ENCODE measurements around the gene PRIM2.
"Not testable (repeated sequence)": the region's sequence is repeated elsewhere in the genome, so short reads cannot be mapped to it uniquely, and the experiment has no call there.

The PRIM2 gene

GRCh38 chr6:57317060-57317943 lies at the start of gene PRIM2:
TSS of gene PRIM2 (plus strand) at chr6:57317630. CDS start at chr6:57318446, 816 bp downstream.
- DNase-seq = peak; percentile 90

- no peak for DNase-seq
Measured at GRCh38 chr6:57268294-57268640, 49.2 kb upstream of the PRIM2 start.

GRCh38 chr6:57274113-57274824 lies 43.2 kb upstream of the PRIM2 start:
- DNase-seq = not testable (repeated sequence)

GRCh38 chr6:57275384-57275783 lies 42.0 kb upstream of the PRIM2 start:
- DNase-seq = no peak

GRCh38 chr6:57276946-57277345 lies 40.5 kb upstream of the PRIM2 start:
- DNase-seq = no peak

- DNase-seq = no peak
Measured at GRCh38 chr6:57278570-57278969, 38.9 kb upstream of the PRIM2 start.

GRCh38 chr6:57279013-57279412 lies 38.4 kb upstream of the PRIM2 start:
- DNase-seq = no peak

GRCh38 chr6:57283106-57283505 lies 34.3 kb upstream of the PRIM2 start:
- DNase-seq = peak; percentile 84

- no peak for DNase-seq
Measured at GRCh38 chr6:57283911-57284455, 33.4 kb upstream of the PRIM2 start.

GRCh38 chr6:57288136-57288535 lies 29.3 kb upstream of the PRIM2 start:
- DNase-seq = not testable (repeated sequence)

- DNase-seq = not testable (repeated sequence)
Measured at GRCh38 chr6:57293472-57293871, 24.0 kb upstream of the PRIM2 start.

GRCh38 chr6:57294862-57295445 lies 22.5 kb upstream of the PRIM2 start:
- DNase-seq = no peak

GRCh38 chr6:57297505-57297904 lies 19.9 kb upstream of the PRIM2 start:
- no peak for DNase-seq

GRCh38 chr6:57298741-57299140 lies 18.7 kb upstream of the PRIM2 start:
- DNase-seq = no peak

GRCh38 chr6:57301757-57302156 lies 15.7 kb upstream of the PRIM2 start:
- peak; percentile 89 for DNase-seq

GRCh38 chr6:57302477-57302876 lies 15.0 kb upstream of the PRIM2 start:
- DNase-seq = peak; percentile 100

- no peak for DNase-seq
Measured at GRCh38 chr6:57303931-57304681, 13.3 kb upstream of the PRIM2 start.

GRCh38 chr6:57305107-57305506 lies 12.3 kb upstream of the PRIM2 start:
- DNase-seq = no peak

GRCh38 chr6:57305761-57306160 lies 11.7 kb upstream of the PRIM2 start:
- DNase-seq = no peak

- DNase-seq = no peak
Measured at GRCh38 chr6:57306273-57306672, 11.2 kb upstream of the PRIM2 start.

GRCh38 chr6:57307850-57308249 lies 9.6 kb upstream of the PRIM2 start:
- DNase-seq = no peak

- DNase-seq = not testable (repeated sequence)
Measured at GRCh38 chr6:57308755-57309154, 8.7 kb upstream of the PRIM2 start.

Data from DMS79 treated with DMSO at 0.1 percent for 48 hours (cell line).